NB4 (cell line): ENCODE measurements around the gene LOX.

Experiments
- CTCF ChIP-seq: IDR thresholded peaks from one replicate; pipeline ENCODE4 v1.5.1; 2012; ENCODE audit warnings: low read depth, low read length
- MYC ChIP-seq: IDR thresholded peaks from 2 replicates; pipeline ENCODE4 v1.6.1; 2011; ENCODE audit warnings: low read depth, low read length

- no peak for TF ChIP-seq CTCF
- TF ChIP-seq MYC, result no peak
Observed at GRCh38 chr5:122063836-122064235, 14.2 kb downstream of the LOX start.
